Endothelial cell of umbilical vein (primary cell): ENCODE data around the gene HSPB1. TPM values are rescaled to one million over a fixed set of nuclear protein-coding genes. Genes with fewer than 3 reads are reported as not detected.

Experiments
- BruUV-seq: library from RNA; stranded (reverse); fragments of 400-500 nt; replicated peaks from 2 replicates; lab custom pipeline; 2021; lab: Mats Ljungman, UMichigan
- CTCF ChIA-PET: fragments of 300-600, 350-600 bp; sonication (Branson Sonifier 250); formaldehyde crosslinking; loops from one replicate; lab custom pipeline; 2021; ENCODE audit warnings: antibody characterized with exemption, inconsistent platforms; lab: Charles Lee
- POLR2A ChIA-PET: fragments of 300-600, 350-600 bp; sonication (Branson Sonifier 250); formaldehyde crosslinking; loops from one replicate; lab custom pipeline; 2021; ENCODE audit warnings: antibody characterized with exemption, inconsistent platforms; lab: Charles Lee
- DNase-seq: peaks from one replicate; pipeline ENCODE4 v3.0.0-alpha.2; 2011; ENCODE audit warnings: low read depth, low spot score
- FAIRE-seq: peaks from 2 replicates; lab custom pipeline; 2011; peaks lifted over from hg19 to GRCh38; lab: Jason Lieb, UNC
- H2AFZ ChIP-seq: 2 replicates; pipeline ENCODE4 v1.6.0; 2012; ENCODE audit warnings: low read depth, low read length, control low read depth, inconsistent platforms
- H3K27ac ChIP-seq: 2 replicates; pipeline ENCODE4 v1.5.1; 2011; ENCODE audit warnings: low read depth, mild to moderate bottlenecking, control low read depth, low read length, moderate library complexity; ENCODE audit not compliant: insufficient read depth
- H3K27me3 ChIP-seq, 2 experiments: 2 replicates each; pipeline versions ENCODE4 v1.6.0 to v1.6.1; 2011; ENCODE audit warnings: low read length in 2 of 2, mixed read lengths in 1 of 2; ENCODE audit not compliant: control insufficient read depth in 2 of 2, insufficient read depth in 2 of 2
- H3K36me3 ChIP-seq, 2 experiments: 2 replicates in 1 of 2; 3 replicates in 1 of 2; pipeline ENCODE4 v1.5.1; 2011; ENCODE audit warnings: low read length in 2 of 2, mild to moderate bottlenecking in 1 of 2, moderate library complexity in 1 of 2; ENCODE audit not compliant: control insufficient read depth in 2 of 2, insufficient read depth in 2 of 2; ENCODE audit errors: extremely low read depth in 1 of 2
- H3K4me1 ChIP-seq: 3 replicates; pipeline ENCODE4 v1.5.1; 2011; ENCODE audit warnings: mild to moderate bottlenecking, low read length; ENCODE audit not compliant: control insufficient read depth, insufficient read depth; ENCODE audit errors: extremely low read depth
- H3K4me2 ChIP-seq: 2 replicates; pipeline ENCODE4 v1.6.1; 2011; ENCODE audit warnings: low read length, control low read depth, mixed read lengths; ENCODE audit not compliant: insufficient read depth
- H3K4me3 ChIP-seq, 3 experiments: fragments of 200-600 bp in 1 of 3; sonication (generic), shearing (Covaris generic) in 1 of 3; replicated peaks in 1 of 3; 2 replicates each; pipeline ENCODE4 v1.5.1; 2011 to 2016; ENCODE audit warnings: control low read depth in 3 of 3, low read length in 3 of 3, mild to moderate bottlenecking in 2 of 3, inconsistent platforms in 1 of 3, low read depth in 1 of 3, moderate library complexity in 1 of 3; ENCODE audit not compliant: insufficient read depth in 1 of 3
- H3K79me2 ChIP-seq: 2 replicates; pipeline ENCODE4 v1.6.0; 2012; ENCODE audit warnings: low read length, inconsistent platforms; ENCODE audit not compliant: control insufficient read depth, insufficient read depth
- H3K9ac ChIP-seq: replicated peaks from 2 replicates; pipeline ENCODE3; 2011; ENCODE audit warnings: low read length, control low read depth; ENCODE audit not compliant: insufficient read depth; ENCODE audit errors: extremely low read depth
- H3K9me1 ChIP-seq: replicated peaks from 3 replicates; pipeline ENCODE4 v1.6.0; 2011; ENCODE audit warnings: mild to moderate bottlenecking, low read length; ENCODE audit not compliant: control insufficient read depth, insufficient read depth; ENCODE audit errors: extremely low read depth
- H3K9me3 ChIP-seq: replicated peaks from 2 replicates; pipeline ENCODE4 v1.5.1; 2012; ENCODE audit warnings: low read length, inconsistent platforms; ENCODE audit not compliant: control insufficient read depth, insufficient read depth
- H4K20me1 ChIP-seq: replicated peaks from 2 replicates; pipeline ENCODE3; 2011; ENCODE audit warnings: mild to moderate bottlenecking, low read length; ENCODE audit not compliant: control insufficient read depth, insufficient read depth; ENCODE audit errors: extremely low read depth
- EZH2 ChIP-seq: IDR thresholded peaks from 2 replicates; pipeline ENCODE4 v1.6.1; 2012; ENCODE audit warnings: borderline replicate concordance, low read depth, mild to moderate bottlenecking, moderate library complexity, low read length, inconsistent platforms; ENCODE audit not compliant: severe bottlenecking
- FOS ChIP-seq: IDR thresholded peaks from 2 replicates; pipeline ENCODE4 v1.6.1; 2011; ENCODE audit warnings: mild to moderate bottlenecking, low read length, moderate library complexity, borderline replicate concordance; ENCODE audit not compliant: insufficient read depth
- GATA2 ChIP-seq: IDR thresholded peaks from 2 replicates; pipeline ENCODE4 v1.7.0; 2011; ENCODE audit warnings: low read depth, mild to moderate bottlenecking, moderate library complexity, mixed read lengths, low read length; ENCODE audit not compliant: insufficient read length, insufficient read depth
- JUN ChIP-seq: IDR thresholded peaks from 2 replicates; pipeline ENCODE4 v1.6.1; 2011; ENCODE audit warnings: borderline replicate concordance, low read depth; ENCODE audit not compliant: insufficient read length, insufficient read depth
- MYC ChIP-seq: IDR thresholded peaks from one replicate; pipeline ENCODE4 v1.6.1; 2011; ENCODE audit warnings: mild to moderate bottlenecking, low read depth, low read length
- POLR2A ChIP-seq: IDR thresholded peaks from 2 replicates; pipeline ENCODE4 v1.6.1; 2012; ENCODE audit warnings: low read depth, mild to moderate bottlenecking, control low read depth, low read length
- POLR2AphosphoS5 ChIP-seq: IDR thresholded peaks from 2 replicates; pipeline ENCODE4 v1.6.1; 2012; ENCODE audit warnings: low read depth, mild to moderate bottlenecking, control low read depth, low read length, moderate library complexity; ENCODE audit not compliant: insufficient read depth
- dilution Hi-C: fragments of 300-500 bp; cut with MboI; formaldehyde crosslinking; loops from one replicate; pipeline ENCODE4 v1.15.0; 2019; ENCODE audit warnings: low sequenced_read_pairs; ENCODE audit not compliant: extremely low pct_ligation_motif_present
- intact Hi-C: fragments of 100-400 bp; cut with micrococcal nuclease; formaldehyde crosslinking; loops from one replicate; pipeline ENCODE4 v1.10.0; 2022
- polyA plus RNA-seq, 4 experiments: library from polyadenylated mRNA; depleted of rRNA in 3 of 4; stranded (reverse) in 3 of 4; unstranded in 1 of 4; fragments of >200 nt; gene quantifications; 2 replicates each; pipeline versions ENCODE4 v1.2.1 to v1.2.3, GENCODE V29; 2011 to 2012; ENCODE audit warnings: missing spikeins in 1 of 4
- total RNA-seq: library from RNA; stranded (reverse); gene quantifications from 2 replicates; pipeline ENCODE4 v1.2.3, GENCODE V29; 2021
- TF ChIP-seq, protein P1 (sequence below): IDR thresholded peaks from 2 replicates; pipeline ENCODE4 v1.6.1; 2011; ENCODE audit not compliant: insufficient read depth, insufficient read length
- TF ChIP-seq, protein P2 (sequence below), 2 donors: IDR thresholded peaks; 1 replicate in 1 of 2; 2 replicates in 1 of 2; pipeline ENCODE4 v1.5.1; 2011; ENCODE audit warnings: low read length in 2 of 2, mild to moderate bottlenecking in 2 of 2, moderate library complexity in 2 of 2, control low read depth in 1 of 2, inconsistent platforms in 1 of 2, low read depth in 1 of 2; ENCODE audit not compliant: insufficient read depth in 1 of 2; ENCODE audit errors: extremely low read depth in 1 of 2

Gene HSPB1
- total and polyA plus RNA-seq, 2 donors (not counting 3 experiments of a cell fraction or from before 2014, with no cell fraction given): 1,748 to 3,130 TPM

DNA sequence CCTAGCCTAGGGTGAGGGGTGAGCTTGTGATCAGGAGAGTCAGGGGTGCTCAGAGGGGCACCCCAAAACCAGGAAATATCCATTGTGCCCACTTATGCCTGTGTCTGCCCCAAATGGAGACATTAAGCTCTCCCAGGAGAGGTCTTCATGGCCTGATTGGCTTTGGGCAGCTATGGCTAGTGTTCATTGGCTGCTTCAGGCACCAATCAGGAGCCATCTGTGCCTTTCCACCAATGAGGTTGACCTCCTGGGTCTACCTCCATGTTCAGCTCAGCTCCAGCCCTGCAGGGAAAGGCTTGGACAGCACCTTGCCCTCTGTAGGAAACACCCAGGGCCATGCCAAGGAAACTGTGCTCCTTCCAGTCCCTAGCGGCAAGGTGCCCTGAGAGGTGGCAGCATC, 23.9 kb upstream of the HSPB1 start:
- intact Hi-C loops: no loop called here

DNA sequence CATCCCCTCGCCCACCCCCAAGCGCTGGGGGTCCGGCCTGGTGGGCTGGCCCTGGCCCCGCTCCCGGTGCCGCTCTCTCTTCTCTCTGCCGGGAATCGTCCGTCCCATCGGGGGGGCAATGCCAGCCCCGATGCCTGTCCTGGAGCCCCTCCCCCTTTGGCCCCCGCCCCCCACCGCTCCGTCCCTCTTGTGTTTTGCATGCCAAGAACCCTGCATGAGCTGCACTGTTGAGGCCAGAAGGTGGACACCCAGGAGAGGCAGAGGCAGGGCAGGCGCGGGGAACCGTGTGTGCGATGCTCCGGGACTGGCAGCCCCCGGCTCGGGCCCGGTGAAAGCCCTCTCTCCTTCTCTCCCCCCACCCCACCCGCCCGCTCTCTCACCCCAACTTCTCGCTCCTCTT, 22.1 kb upstream of the HSPB1 start:
- Histone ChIP-seq H2AFZ (no peak overlapping the region), H3K36me3 (no peaks in the 10 kb centered on the region), H3K4me3 (no peak overlapping the region), H3K9ac (no peak overlapping the region), H3K4me2 (no peak overlapping the region), H3K27me3 (peaks cover 14 to 25% of the 10 kb centered on the region in 2 experiments), H3K9me3 (no peaks in the 10 kb centered on the region), H3K79me2 (no peaks in the 10 kb centered on the region), H4K20me1 (no peaks in the 10 kb centered on the region), H3K4me1 (no peaks in the 10 kb centered on the region), H3K9me1 (no peaks in the 10 kb centered on the region), H3K27ac (no peak overlapping the region)
- FAIRE-seq: no peak
- ChIA-PET POLR2A (no interaction called here), CTCF (interaction anchor here (0.8 to 3.6 kb wide), 2 partner anchors 9 to 18 kb away, joined by 3 to 17 read pairs; no protein-coding TSS in a partner anchor)
- intact Hi-C loops (no loop called here), dilution Hi-C loops (no loop called here)
- DNase-seq: no peak
- no TSS peak for BruUV-seq
- TF ChIP-seq, protein P1, sequence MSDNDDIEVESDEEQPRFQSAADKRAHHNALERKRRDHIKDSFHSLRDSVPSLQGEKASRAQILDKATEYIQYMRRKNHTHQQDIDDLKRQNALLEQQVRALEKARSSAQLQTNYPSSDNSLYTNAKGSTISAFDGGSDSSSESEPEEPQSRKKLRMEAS: no peak
- TF ChIP-seq JUN: no peak
- TF ChIP-seq MYC: no peak
- TF ChIP-seq, protein P2, sequence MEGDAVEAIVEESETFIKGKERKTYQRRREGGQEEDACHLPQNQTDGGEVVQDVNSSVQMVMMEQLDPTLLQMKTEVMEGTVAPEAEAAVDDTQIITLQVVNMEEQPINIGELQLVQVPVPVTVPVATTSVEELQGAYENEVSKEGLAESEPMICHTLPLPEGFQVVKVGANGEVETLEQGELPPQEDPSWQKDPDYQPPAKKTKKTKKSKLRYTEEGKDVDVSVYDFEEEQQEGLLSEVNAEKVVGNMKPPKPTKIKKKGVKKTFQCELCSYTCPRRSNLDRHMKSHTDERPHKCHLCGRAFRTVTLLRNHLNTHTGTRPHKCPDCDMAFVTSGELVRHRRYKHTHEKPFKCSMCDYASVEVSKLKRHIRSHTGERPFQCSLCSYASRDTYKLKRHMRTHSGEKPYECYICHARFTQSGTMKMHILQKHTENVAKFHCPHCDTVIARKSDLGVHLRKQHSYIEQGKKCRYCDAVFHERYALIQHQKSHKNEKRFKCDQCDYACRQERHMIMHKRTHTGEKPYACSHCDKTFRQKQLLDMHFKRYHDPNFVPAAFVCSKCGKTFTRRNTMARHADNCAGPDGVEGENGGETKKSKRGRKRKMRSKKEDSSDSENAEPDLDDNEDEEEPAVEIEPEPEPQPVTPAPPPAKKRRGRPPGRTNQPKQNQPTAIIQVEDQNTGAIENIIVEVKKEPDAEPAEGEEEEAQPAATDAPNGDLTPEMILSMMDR (IDR thresholded peaks at IDR 0.05; ENCODE audit: extremely low read depth in 1 of 2, insufficient read depth in 1 of 2, low read depth in 1 of 2, low read length in 2 of 2): no peak
- no peak for TF ChIP-seq GATA2
- TF ChIP-seq POLR2AphosphoS5: no peak
- no peak for TF ChIP-seq EZH2
- TF ChIP-seq FOS: no peak
- TF ChIP-seq POLR2A: no peak

More for the DNA sequence above, 23.9 kb upstream of the HSPB1 start:
- no peak overlapping the region for H3K4me2 ChIP-seq
- no peak overlapping the region for H3K4me3 ChIP-seq
- no peak for FAIRE-seq
- no peaks in the 10 kb centered on the region for H3K79me2 ChIP-seq
- H3K27ac ChIP-seq: no peak overlapping the region
- ChIA-PET CTCF (interaction anchor here (0.6 to 2.4 kb wide), 3 partner anchors 16 to 90 kb away, joined by 3 to 16 read pairs (median 3); no protein-coding TSS in a partner anchor), POLR2A (no interaction called here)
- no peak overlapping the region for H3K9ac ChIP-seq
- no peaks in the 10 kb centered on the region for H3K36me3 ChIP-seq
- no peaks in the 10 kb centered on the region for H3K9me3 ChIP-seq
- no peaks in the 10 kb centered on the region for H3K4me1 ChIP-seq
- peaks cover 25 to 28% of the 10 kb centered on the region in 2 experiments for H3K27me3 ChIP-seq
- BruUV-seq: no TSS peak
- H4K20me1 ChIP-seq: no peaks in the 10 kb centered on the region
- dilution Hi-C loops: no loop called here
- no peak overlapping the region for H2AFZ ChIP-seq
- TF ChIP-seq POLR2A: no peak
- no peak for TF ChIP-seq JUN
- TF ChIP-seq, protein P1: no peak
- no peak for DNase-seq
- no peaks in the 10 kb centered on the region for H3K9me1 ChIP-seq
